ENCODE results near the gene ADCY9.
A peak's percentile ranks its signal among the peaks of the same experiment; 100 is the strongest.

The ADCY9 gene

GRCh38 chr16:4019371-4019791, 96.9 kb downstream of the ADCY9 start:
- no peak for TF ChIP-seq CTCF (IDR thresholded peaks at IDR 0.05; ENCODE audit: low read depth, low read length, missing control alignments)
- in situ Hi-C loops (cut with HindIII; ENCODE audit: low sequenced_read_pairs) = no loop called here
- peak; percentile 26 for DNase-seq (ENCODE audit: low read depth)
- H3K4me3 ChIP-seq (ENCODE audit: low read depth, low read length) = no peak overlapping the region

GRCh38 chr16:4018391-4018790, 97.9 kb downstream of the ADCY9 start:
- DNase-seq (ENCODE audit: low read depth) = peak; percentile 71
- no peak for TF ChIP-seq CTCF (IDR thresholded peaks at IDR 0.05; ENCODE audit: low read depth, low read length, missing control alignments)
- in situ Hi-C loops (cut with HindIII; ENCODE audit: low sequenced_read_pairs) = no loop called here
- H3K4me3 ChIP-seq (ENCODE audit: low read depth, low read length) = no peak overlapping the region

GRCh38 chr16:4017807-4018206, 98.4 kb downstream of the ADCY9 start:
- no peak overlapping the region for H3K4me3 ChIP-seq (ENCODE audit: low read depth, low read length)
- in situ Hi-C loops (cut with HindIII; ENCODE audit: low sequenced_read_pairs) = no loop called here
- no peak for DNase-seq (ENCODE audit: low read depth)
- TF ChIP-seq CTCF (IDR thresholded peaks at IDR 0.05; ENCODE audit: low read depth, low read length, missing control alignments) = no peak

GRCh38 chr16:4016658-4017057, 99.6 kb downstream of the ADCY9 start:
- TF ChIP-seq CTCF (IDR thresholded peaks at IDR 0.05; ENCODE audit: low read depth, low read length, missing control alignments) = no peak
- in situ Hi-C loops (cut with HindIII; ENCODE audit: low sequenced_read_pairs) = no loop called here
- H3K4me3 ChIP-seq (ENCODE audit: low read depth, low read length) = no peak overlapping the region
- peak; percentile 4 for DNase-seq (ENCODE audit: low read depth)

GRCh38 chr16:4016005-4016352, 100.3 kb downstream of the ADCY9 start:
- no peak for TF ChIP-seq CTCF (IDR thresholded peaks at IDR 0.05; ENCODE audit: low read depth, low read length, missing control alignments)
- DNase-seq (ENCODE audit: low read depth) = no peak
- no peak overlapping the region for H3K4me3 ChIP-seq (ENCODE audit: low read depth, low read length)
- in situ Hi-C loops (cut with HindIII; ENCODE audit: low sequenced_read_pairs) = no loop called here

- in situ Hi-C loops (cut with HindIII; ENCODE audit: low sequenced_read_pairs) = no loop called here
- no peak for DNase-seq (ENCODE audit: low read depth)
- TF ChIP-seq CTCF (IDR thresholded peaks at IDR 0.05; ENCODE audit: low read depth, low read length, missing control alignments) = no peak
- H3K4me3 ChIP-seq (ENCODE audit: low read depth, low read length) = no peak overlapping the region
Observed at GRCh38 chr16:4015275-4016004, 100.8 kb downstream of the ADCY9 start.

Data from astrocyte of the cerebellum (primary cell).